OCI-LY1 (cell line): ENCODE results near the gene GALNT18.

ENCODE experiments used
- CTCF ChIP-seq: fragments of 200-600 bp; sonication (generic), shearing (Covaris generic); IDR thresholded peaks from 2 replicates; pipeline ENCODE4 v1.5.1; 2017; ENCODE audit warnings: mild to moderate bottlenecking, antibody characterized with exemption, low read length, moderate library complexity, mixed read lengths
- EZH2 ChIP-seq: fragments of 200-600 bp; sonication (generic), shearing (Covaris generic); IDR thresholded peaks from 2 replicates; pipeline ENCODE4 v1.8.0; 2017; ENCODE audit warnings: borderline replicate concordance, mixed run types, mild to moderate bottlenecking, antibody characterized with exemption, low read length, moderate library complexity, mixed read lengths

DNA sequence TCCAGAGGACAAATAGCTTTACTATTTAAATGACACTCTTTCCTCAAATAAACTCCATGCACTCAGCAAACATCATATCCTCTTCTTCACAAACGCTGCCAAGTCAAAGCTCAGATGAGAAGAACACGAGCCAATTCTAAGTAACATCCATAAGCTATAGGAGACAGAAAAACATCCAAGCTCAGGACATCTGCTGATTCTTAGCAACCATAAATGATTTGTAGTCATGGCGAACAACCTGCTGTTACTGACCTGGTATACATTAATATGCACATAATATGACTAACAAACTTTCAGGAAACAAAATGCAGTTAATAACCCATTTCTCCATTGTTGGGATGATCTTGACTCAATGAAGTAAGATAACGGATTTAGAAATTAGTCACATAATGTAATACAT lies 6.7 kb downstream of the GALNT18 start:
- TF ChIP-seq EZH2 (no peak), CTCF (no peak)
